Stimulated activated CD4-positive, alpha-beta T cell treated with anti-CD3 and anti-CD28 coated beads, Interleukin-15, amount 100 ng/mL, for 1 hour (primary cell): ENCODE results near the gene STXBP3.
"Not testable (repeated sequence)": the region's sequence is repeated elsewhere in the genome, so short reads cannot be mapped to it uniquely, and the experiment has no call there.

Experiments
- DNase-seq, 2 donors: peaks; one replicate each; pipeline ENCODE4 v3.0.0-alpha.2; 2020; ENCODE audit warnings: low read depth in 1 of 2, low spot score in 1 of 2

STXBP3 gene

GRCh38 chr1:108746382-108747170, at the start of gene STXBP3:
TSS of gene STXBP3 (plus strand) at chr1:108746674. CDS start at chr1:108746738, 64 bp downstream.
- DNase-seq, result peak; percentile 100

- no peak for DNase-seq
Observed at GRCh38 chr1:108699375-108700332, 46.8 kb upstream of the STXBP3 start.

GRCh38 chr1:108701176-108701849, 45.2 kb upstream of the STXBP3 start:
- no peak for DNase-seq

- not testable (repeated sequence) for DNase-seq
Observed at GRCh38 chr1:108702109-108702508, 44.4 kb upstream of the STXBP3 start.

- no peak for DNase-seq
Observed at GRCh38 chr1:108703939-108704338, 42.5 kb upstream of the STXBP3 start.

- no peak for DNase-seq
Observed at GRCh38 chr1:108704496-108704895, 42.0 kb upstream of the STXBP3 start.

GRCh38 chr1:108706643-108707042, 39.8 kb upstream of the STXBP3 start:
- no peak for DNase-seq

GRCh38 chr1:108708691-108709660, 37.5 kb upstream of the STXBP3 start:
- DNase-seq, result peak; percentile 14 to 34

- DNase-seq, result no peak
Observed at GRCh38 chr1:108712606-108713150, 33.8 kb upstream of the STXBP3 start, which contains the start of gene FNDC7. TSS of gene FNDC7 (plus strand) at chr1:108712908. CDS start at chr1:108712934, 26 bp downstream.

- no peak for DNase-seq
Observed at GRCh38 chr1:108715932-108716331, 30.5 kb upstream of the STXBP3 start.

GRCh38 chr1:108716437-108717230, 29.8 kb upstream of the STXBP3 start:
- no peak for DNase-seq

GRCh38 chr1:108717774-108718316, 28.6 kb upstream of the STXBP3 start:
- no peak for DNase-seq

GRCh38 chr1:108718927-108719655, 27.4 kb upstream of the STXBP3 start:
- no peak for DNase-seq

- DNase-seq, result no peak
Observed at GRCh38 chr1:108719656-108720435, 26.6 kb upstream of the STXBP3 start.

GRCh38 chr1:108722292-108722691, 24.2 kb upstream of the STXBP3 start:
- no peak for DNase-seq

- DNase-seq, result no peak
Observed at GRCh38 chr1:108725906-108726305, 20.6 kb upstream of the STXBP3 start.

GRCh38 chr1:108728327-108728923, 18.0 kb upstream of the STXBP3 start:
- DNase-seq, result no peak
